ENCODE data around the gene ZEB2.

Gene ZEB2

GRCh38 chr2:144512470-144512869, 7.4 kb downstream of the ZEB2 start:
- no peak for DNase-seq

GRCh38 chr2:144511937-144512336, 8.0 kb downstream of the ZEB2 start:
- DNase-seq = no peak

- no peak for DNase-seq
These were observed 8.6 kb downstream of the ZEB2 start for GRCh38 chr2:144511226-144511810.

- DNase-seq = no peak
These were observed 9.5 kb downstream of the ZEB2 start for GRCh38 chr2:144510294-144510991.

GRCh38 chr2:144509879-144510221, 10.1 kb downstream of the ZEB2 start:
- no peak for DNase-seq

- DNase-seq = no peak
These were observed 10.7 kb downstream of the ZEB2 start for GRCh38 chr2:144509001-144509878.

GRCh38 chr2:144508172-144508851, 11.6 kb downstream of the ZEB2 start:
- DNase-seq = no peak

- no peak for DNase-seq
These were observed 12.3 kb downstream of the ZEB2 start for GRCh38 chr2:144507441-144508171.

- no peak for DNase-seq
These were observed 14.6 kb downstream of the ZEB2 start for GRCh38 chr2:144505245-144505831.

GRCh38 chr2:144504218-144504641, 15.7 kb downstream of the ZEB2 start:
- DNase-seq = no peak

- no peak for DNase-seq
These were observed 16.7 kb downstream of the ZEB2 start for GRCh38 chr2:144503242-144503641.

- no peak for DNase-seq
These were observed 17.6 kb downstream of the ZEB2 start for GRCh38 chr2:144502369-144502768.

- no peak for DNase-seq
These were observed 18.3 kb downstream of the ZEB2 start for GRCh38 chr2:144501627-144502026.

GRCh38 chr2:144501118-144501517, 18.8 kb downstream of the ZEB2 start:
- DNase-seq = no peak

GRCh38 chr2:144500563-144500962, 19.4 kb downstream of the ZEB2 start:
- no peak for DNase-seq

- no peak for DNase-seq
These were observed 21.6 kb downstream of the ZEB2 start for GRCh38 chr2:144498277-144498676.

GRCh38 chr2:144496977-144497598, 22.8 kb downstream of the ZEB2 start:
- no peak for DNase-seq

- DNase-seq = no peak
These were observed 23.6 kb downstream of the ZEB2 start for GRCh38 chr2:144496092-144496976.

GRCh38 chr2:144495227-144496091, 24.5 kb downstream of the ZEB2 start:
- DNase-seq = no peak

Data from amniotic stem cell (primary cell).